GM21381 (cell line): Measurements from ENCODE around the gene PAFAH1B2.

ENCODE experiments used
- ATAC-seq: cut with Tn5 transposase; IDR thresholded peaks from one replicate; pipeline ENCODE4 v1.9.1; 2021; ENCODE audit warnings: mild to moderate bottlenecking, moderate library complexity; ENCODE audit not compliant: unreplicated experiment

Gene PAFAH1B2

GRCh38 chr11:117220568-117220967 lies 76.5 kb downstream of the PAFAH1B2 start:
- ATAC-seq: no peak

DNA sequence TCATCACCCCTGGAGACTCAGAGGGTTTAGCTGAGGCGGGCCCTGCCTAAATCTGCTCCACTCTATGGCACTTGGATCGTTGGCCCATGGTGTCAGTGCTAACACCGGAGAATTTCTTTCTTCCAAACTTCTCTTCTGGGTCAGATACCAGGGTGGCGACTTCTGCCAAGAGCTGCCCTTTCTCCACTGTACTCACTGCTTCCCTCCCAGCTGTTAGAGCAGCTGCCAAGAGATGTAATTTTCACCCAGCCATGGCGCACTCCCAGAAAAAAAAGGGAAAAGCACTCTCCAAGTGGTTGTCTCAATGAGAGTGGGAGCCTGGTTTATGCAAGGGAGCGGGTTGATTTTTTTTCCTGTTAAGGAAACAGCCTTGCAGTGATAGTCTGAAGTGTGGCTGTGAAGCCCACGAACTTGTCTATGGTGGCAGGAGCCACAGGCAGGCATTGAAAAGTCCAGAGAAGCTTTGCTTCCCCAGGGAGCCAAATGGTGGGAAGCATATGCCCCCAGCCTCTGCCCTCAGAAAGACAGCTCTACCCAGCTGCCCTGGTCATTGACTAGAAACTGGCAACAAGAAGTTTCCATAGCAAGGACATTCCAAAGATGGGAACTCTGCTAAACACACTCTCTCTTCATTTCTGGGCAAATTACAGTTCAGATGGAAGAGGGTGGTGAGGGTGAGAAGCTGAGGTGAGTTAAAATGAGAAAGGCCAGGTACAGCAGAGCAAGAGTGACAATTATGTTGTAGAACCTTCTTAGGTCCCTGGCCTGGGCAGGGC lies 77.1 kb downstream of the PAFAH1B2 start:
- no peak for ATAC-seq

DNA sequence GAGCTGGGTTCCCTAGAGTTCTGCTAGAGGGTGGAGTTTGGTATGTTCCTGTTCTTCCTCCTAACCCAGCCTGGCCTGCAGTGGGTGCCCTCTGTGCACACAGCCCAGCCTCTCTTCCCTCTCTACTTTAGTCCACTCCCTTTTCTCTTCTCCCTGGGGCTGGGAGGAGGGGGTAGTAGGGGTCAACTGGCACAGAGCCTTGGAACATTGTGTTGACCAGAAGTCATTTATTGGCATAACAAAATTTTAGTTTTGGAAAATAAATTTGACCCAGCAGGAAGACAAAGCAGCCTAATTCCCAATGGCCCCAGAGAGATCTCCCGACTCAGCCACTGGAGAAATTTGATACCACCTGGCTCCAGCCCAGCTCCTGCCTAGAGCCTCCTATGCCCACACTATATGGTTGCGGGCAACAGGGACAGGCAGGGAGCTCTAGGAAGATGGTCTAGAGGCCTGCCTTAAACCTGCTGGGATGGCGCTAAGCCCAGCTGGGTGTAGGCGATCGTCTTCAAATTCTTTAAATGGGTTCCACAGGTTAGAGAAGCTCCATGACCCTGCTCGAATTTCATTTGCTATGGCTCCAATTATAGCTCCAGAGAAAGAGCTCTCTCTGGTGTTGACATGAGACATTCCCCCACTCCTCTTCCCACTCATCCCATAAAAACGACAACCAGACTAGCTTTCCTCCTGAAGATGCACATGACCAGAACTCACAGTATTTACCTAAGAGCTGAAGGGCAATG lies 77.9 kb downstream of the PAFAH1B2 start:
- no peak for ATAC-seq

GRCh38 chr11:117222991-117223740 lies 79.1 kb downstream of the PAFAH1B2 start:
- no peak for ATAC-seq

GRCh38 chr11:117223741-117224689 lies 79.9 kb downstream of the PAFAH1B2 start:
- ATAC-seq: no peak

DNA sequence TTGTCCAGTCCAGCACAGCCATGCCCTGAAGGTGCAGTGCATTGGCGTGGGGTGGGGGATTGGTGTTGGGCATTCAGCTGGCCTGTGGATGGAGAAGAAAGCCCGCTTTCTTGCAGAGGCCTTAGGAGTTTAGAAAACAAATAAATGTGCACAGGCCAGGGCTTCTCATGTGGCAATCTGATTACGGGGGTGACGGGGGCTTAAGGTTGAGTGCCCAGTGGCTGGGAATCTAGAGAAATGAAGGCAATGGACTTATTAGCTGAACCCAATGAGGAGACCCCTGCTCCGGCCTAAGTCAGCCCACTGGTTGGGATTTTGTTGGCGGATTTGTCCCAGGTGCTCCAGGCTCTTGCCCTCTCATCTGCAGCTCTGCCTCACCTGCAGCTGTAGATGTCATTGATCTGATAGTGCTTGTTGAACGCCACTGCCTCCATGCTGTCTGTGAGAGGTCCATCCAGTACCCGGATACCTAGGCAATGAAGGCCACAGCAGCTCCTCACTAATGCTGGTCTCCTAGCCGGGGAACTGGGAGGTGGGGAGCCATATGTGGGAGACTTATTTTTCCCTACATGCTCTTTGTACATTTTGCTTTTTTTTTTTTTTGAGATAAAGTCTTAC lies 81.6 kb downstream of the PAFAH1B2 start:
- no peak for ATAC-seq
